HepG2 (cell line): ENCODE results near the gene RAD51AP1. TPM values are rescaled to one million over a fixed set of nuclear protein-coding genes. Genes with fewer than 3 reads are reported as not detected.

Source experiments
- ARID4A ChIP-seq: sonication (generic); formaldehyde crosslinking; IDR thresholded peaks from 2 replicates; pipeline ENCODE4 v1.5.0; 2020; ENCODE audit warnings: mild to moderate bottlenecking, missing genetic modification reagents, borderline replicate concordance
- DDIT3 ChIP-seq: sonication (generic); formaldehyde crosslinking; IDR thresholded peaks from 2 replicates; pipeline ENCODE4 v1.4.0; 2020; ENCODE audit warnings: mild to moderate bottlenecking, missing genetic modification reagents
- E2F2 ChIP-seq: sonication (generic); formaldehyde crosslinking; IDR thresholded peaks from 2 replicates; pipeline ENCODE4 v1.4.0; 2020; ENCODE audit warnings: missing genetic modification reagents, borderline replicate concordance
- ELF3 ChIP-seq: IDR thresholded peaks from 2 replicates; pipeline ENCODE4 v1.6.1; 2016; ENCODE audit warnings: missing genetic modification reagents, missing compliant biosample characterization
- GATAD1 ChIP-seq: IDR thresholded peaks from 2 replicates; pipeline ENCODE4 v1.6.1; 2016; ENCODE audit warnings: missing genetic modification reagents, missing compliant biosample characterization
- KDM4B ChIP-seq: sonication (generic); formaldehyde crosslinking; IDR thresholded peaks from 2 replicates; pipeline ENCODE4 v1.4.0; 2020; ENCODE audit warnings: missing genetic modification reagents
- MIER3 ChIP-seq: IDR thresholded peaks from 2 replicates; pipeline ENCODE4 v1.6.1; 2016; ENCODE audit warnings: missing compliant biosample characterization, borderline replicate concordance
- NONO ChIP-seq, 2 experiments: fragments of 450-650 bp in 1 of 2; sonication (generic) in 1 of 2; formaldehyde crosslinking in 1 of 2; IDR thresholded peaks in 1 of 2; conservative IDR thresholded peaks in 1 of 2; 2 replicates each; pipeline versions ENCODE4 v1.6.1 to v1.8.0; 2017 to 2022; ENCODE audit warnings: mild to moderate bottlenecking in 1 of 2, missing genetic modification reagents in 1 of 2, moderate library complexity in 1 of 2
- PCBP2 ChIP-seq: fragments of 200-400 bp; formaldehyde crosslinking; optimal IDR thresholded peaks from 2 replicates; pipeline ENCODE3; 2018; ENCODE audit warnings: low read length, low read depth; ENCODE audit not compliant: poor library complexity, severe bottlenecking
- RBM22 ChIP-seq: fragments of 200-400 bp; formaldehyde crosslinking; optimal IDR thresholded peaks from 2 replicates; pipeline ENCODE3; 2017; ENCODE audit warnings: mild to moderate bottlenecking, low read length, moderate library complexity
- SALL1 ChIP-seq: sonication (generic); formaldehyde crosslinking; IDR thresholded peaks from 2 replicates; pipeline ENCODE4 v1.8.0; 2022; ENCODE audit warnings: mild to moderate bottlenecking, missing genetic modification reagents
- SMARCE1 ChIP-seq: fragments of 450-650 bp; IDR thresholded peaks from 2 replicates; pipeline ENCODE4 v1.6.1; 2017; ENCODE audit warnings: borderline replicate concordance
- SNAPC2 ChIP-seq: sonication (generic); formaldehyde crosslinking; IDR thresholded peaks from 2 replicates; pipeline ENCODE4 v1.8.1; 2022; ENCODE audit warnings: mild to moderate bottlenecking, missing genetic modification reagents
- TAF1 ChIP-seq: sonication (generic); formaldehyde crosslinking; IDR thresholded peaks from 2 replicates; pipeline ENCODE4 v1.4.0; 2020; ENCODE audit warnings: missing genetic modification reagents
- THAP11 ChIP-seq: IDR thresholded peaks from 2 replicates; pipeline ENCODE4 v1.6.1; 2016; ENCODE audit warnings: missing biosample characterization, missing genetic modification reagents
- UBTF ChIP-seq: sonication (generic); formaldehyde crosslinking; IDR thresholded peaks from 2 replicates; pipeline ENCODE4 v1.4.0; 2020; ENCODE audit warnings: mild to moderate bottlenecking, missing genetic modification reagents
- ZBTB8A ChIP-seq: sonication (generic); formaldehyde crosslinking; IDR thresholded peaks from 2 replicates; pipeline ENCODE4 v1.4.0; 2020; ENCODE audit warnings: mild to moderate bottlenecking, low read depth, missing genetic modification reagents, borderline replicate concordance
- ZFP82 ChIP-seq: sonication (generic); formaldehyde crosslinking; IDR thresholded peaks from 2 replicates; pipeline ENCODE4 v1.5.1; 2020; ENCODE audit warnings: mild to moderate bottlenecking, missing genetic modification reagents, borderline replicate concordance
- ZMAT3 ChIP-seq: sonication (generic); formaldehyde crosslinking; conservative IDR thresholded peaks from 2 replicates; pipeline ENCODE4 v1.7.0; 2021; ENCODE audit warnings: missing genetic modification reagents
- ZNF317 ChIP-seq: sonication (generic); formaldehyde crosslinking; IDR thresholded peaks from 2 replicates; pipeline ENCODE4 v1.5.0; 2020; ENCODE audit warnings: mild to moderate bottlenecking, missing genetic modification reagents
- ZNF850 ChIP-seq: sonication (generic); formaldehyde crosslinking; conservative IDR thresholded peaks from 2 replicates; pipeline ENCODE4 v1.9.0; 2021; ENCODE audit warnings: mild to moderate bottlenecking, missing genetic modification reagents
- polyA plus RNA-seq, 8 experiments: library from polyadenylated mRNA; depleted of rRNA in 3 of 8; stranded (reverse) in 7 of 8; unstranded in 1 of 8; fragments of >200 nt; fragmentation: Illumina TruSeq in 4 of 8; extraction: Trizol in 4 of 8; gene quantifications; 2 replicates each; pipeline versions ENCODE4 v1.2.1 to v1.2.3, GENCODE V29; 2011 to 2016; ENCODE audit warnings: low read depth in 4 of 8, missing spikeins in 1 of 8, mixed read lengths in 1 of 8; ENCODE audit not compliant: insufficient read depth in 1 of 8
- total RNA-seq, 5 experiments: library from RNA; depleted of rRNA; stranded (reverse); fragments of >200 nt; fragmentation: Illumina TruSeq; extraction: Trizol; gene quantifications; 2 replicates each; pipeline ENCODE4 v1.2.3, GENCODE V29; 2016; ENCODE audit warnings: low read depth in 1 of 5

Gene RAD51AP1
- total and polyA plus RNA-seq, 2 of the 13 experiments (the other 11 are each of a cell fraction or from before 2014, with no cell fraction given) = 16.6 to 49.3 TPM

GRCh38 chr12:4604684-4605193 lies 66.0 kb downstream of the RAD51AP1 start (continued):
- no peak for TF ChIP-seq E2F2 (CRISPR knock-in tag)
- TF ChIP-seq ZFP82 (CRISPR knock-in tag) = no peak
- TF ChIP-seq DDIT3 (CRISPR knock-in tag) = no peak
- TF ChIP-seq SMARCE1 = no peak
- TF ChIP-seq SALL1 (CRISPR knock-in tag) = peak; percentile 75
- TF ChIP-seq UBTF (CRISPR knock-in tag) = peak; percentile 50; the same call in 1 of the 2 replicates
- TF ChIP-seq SNAPC2 = no peak
- 0 out of 2 replicates have a peak, but pooled peaks have one; percentile 24 for TF ChIP-seq ZMAT3
- no peak for TF ChIP-seq PCBP2
- TF ChIP-seq NONO (IDR thresholded peaks at IDR 0.05) = no peak
- TF ChIP-seq NONO (CRISPR knock-in tag; conservative IDR thresholded peaks at IDR 0.05) = peak; percentile 39; the same call in 1 of the 2 replicates
- TF ChIP-seq GATAD1 (CRISPR knock-in tag) = peak; percentile 69
- peak; percentile 81 for TF ChIP-seq THAP11 (CRISPR knock-in tag)
- TF ChIP-seq MIER3 (CRISPR knock-in tag) = no peak
- no peak for TF ChIP-seq KDM4B (CRISPR knock-in tag)
- 0 out of 2 replicates have a peak, but pooled peaks have one; percentile 18 for TF ChIP-seq ELF3 (CRISPR knock-in tag)
- TF ChIP-seq ARID4A (CRISPR knock-in tag) = peak; percentile 71; the same call in 1 of the 2 replicates
- no peak for TF ChIP-seq ZNF850
- TF ChIP-seq TAF1 (CRISPR knock-in tag) = peak; percentile 40; the same call in 1 of the 2 replicates
- no peak for TF ChIP-seq ZBTB8A
- no peak for TF ChIP-seq RBM22
- no peak for TF ChIP-seq ZNF317 (CRISPR knock-in tag)
